ENCODE results near the gene GUCY2F. TPM values are rescaled to one million over a fixed set of nuclear protein-coding genes. Genes with fewer than 3 reads are reported as not detected.

The GUCY2F gene
- total and polyA plus RNA-seq, 11 donors = not detected

- Histone ChIP-seq H3K36me3 (no peaks in the 10 kb centered on the region), H3K4me3 (no peak overlapping the region), H3K4me1 (no peaks in the 10 kb centered on the region), H3K27me3 (peaks cover 0 to 35% (median 0%) of the 10 kb centered on the region in 9 donors), H3K27ac (no peak overlapping the region), H3K9me3 (no peaks in the 10 kb centered on the region)
- ATAC-seq (no peak), DNase-seq (no peak)
- 45 to 62% (median 54%) methylated on average over 1 of the region's 1 CpG for WGBS, 4 donors
- TF ChIP-seq CTCF (IDR thresholded peaks at IDR 0.05) (no peak), POLR2A (IDR thresholded peaks at IDR 0.05) (no peak)
- intact Hi-C loops (cut with DNase I) = no loop called here
These were observed 103.6 kb downstream of the GUCY2F start for GRCh38 chrX:109378281-109378680.

- Histone ChIP-seq H3K9me3 (no peaks in the 10 kb centered on the region), H3K4me1 (no peaks in the 10 kb centered on the region), H3K27me3 (peaks cover 0 to 26% (median 0%) of the 10 kb centered on the region in 9 donors), H3K27ac (no peak overlapping the region), H3K4me3 (no peak overlapping the region), H3K36me3 (no peaks in the 10 kb centered on the region)
- intact Hi-C loops (cut with DNase I) = no loop called here
- TF ChIP-seq CTCF (IDR thresholded peaks at IDR 0.05) (no peak), POLR2A (IDR thresholded peaks at IDR 0.05) (no peak)
- DNase-seq (no peak), ATAC-seq (no peak)
- 69 to 78% (median 77%) methylated on average over 1 of the region's 1 CpG for WGBS, 4 donors
These were observed 107.5 kb downstream of the GUCY2F start for GRCh38 chrX:109374262-109374960.

GRCh38 chrX:109373468-109373867 is 108.4 kb downstream of the GUCY2F start:
- peaks cover 0 to 18% (median 0%) of the 10 kb centered on the region in 9 donors for H3K27me3 ChIP-seq
- 59 to 81% (median 69%) methylated on average over 2 of the region's 2 CpGs for WGBS, 4 donors
- no peaks in the 10 kb centered on the region for H3K4me1 ChIP-seq
- H3K36me3 ChIP-seq = no peaks in the 10 kb centered on the region
- DNase-seq (no peak), ATAC-seq (no peak)
- TF ChIP-seq CTCF (IDR thresholded peaks at IDR 0.05) (no peak), POLR2A (IDR thresholded peaks at IDR 0.05) (no peak)
- H3K27ac ChIP-seq = no peak overlapping the region
- no peak overlapping the region for H3K4me3 ChIP-seq
- H3K9me3 ChIP-seq = no peaks in the 10 kb centered on the region
- intact Hi-C loops (cut with DNase I) = no loop called here

GRCh38 chrX:109372716-109373115 is 109.2 kb downstream of the GUCY2F start:
- TF ChIP-seq CTCF (IDR thresholded peaks at IDR 0.05) (no peak), POLR2A (IDR thresholded peaks at IDR 0.05) (no peak)

More at GRCh38 chrX:109372716-109373115, 109.2 kb downstream of the GUCY2F start:
- WGBS, 4 donors = 75 to 88% (median 78%) methylated on average over 2 of the region's 2 CpGs
- ATAC-seq = no peak
- Histone ChIP-seq H3K9me3 (no peaks in the 10 kb centered on the region), H3K4me3 (no peak overlapping the region), H3K36me3 (no peaks in the 10 kb centered on the region), H3K27ac (no peak overlapping the region), H3K4me1 (no peaks in the 10 kb centered on the region), H3K27me3 (peaks cover 0 to 13% (median 0%) of the 10 kb centered on the region in 9 donors)
- no peak for DNase-seq
- intact Hi-C loops (cut with DNase I) = no loop called here
